ENCODE measurements around the gene PPP6R3.

The PPP6R3 gene

GRCh38 chr11:68498321-68498720 is 37.8 kb downstream of the PPP6R3 start:
- no peak for DNase-seq

GRCh38 chr11:68498903-68499883 is 38.6 kb downstream of the PPP6R3 start:
- no peak for DNase-seq

GRCh38 chr11:68500206-68500605 is 39.7 kb downstream of the PPP6R3 start:
- no peak for DNase-seq

- DNase-seq, result no peak
Measured at GRCh38 chr11:68501813-68502212, 41.3 kb downstream of the PPP6R3 start.

GRCh38 chr11:68503251-68503687 is 42.7 kb downstream of the PPP6R3 start:
- DNase-seq, result no peak

GRCh38 chr11:68503792-68504191 is 43.2 kb downstream of the PPP6R3 start:
- DNase-seq, result no peak

GRCh38 chr11:68504432-68505066 is 44.0 kb downstream of the PPP6R3 start:
- no peak for DNase-seq

- no peak for DNase-seq
Measured at GRCh38 chr11:68505596-68505995, 45.0 kb downstream of the PPP6R3 start.

- DNase-seq, result no peak
Measured at GRCh38 chr11:68506908-68507307, 46.4 kb downstream of the PPP6R3 start.

- DNase-seq, result no peak
Measured at GRCh38 chr11:68508425-68508824, 47.9 kb downstream of the PPP6R3 start.

GRCh38 chr11:68509066-68509465 is 48.5 kb downstream of the PPP6R3 start:
- DNase-seq, result no peak

- DNase-seq, result no peak
Measured at GRCh38 chr11:68513930-68514487, 53.5 kb downstream of the PPP6R3 start.

GRCh38 chr11:68517121-68517741 is 56.7 kb downstream of the PPP6R3 start:
- DNase-seq, result no peak

- no peak for DNase-seq
Measured at GRCh38 chr11:68518191-68518590, 57.6 kb downstream of the PPP6R3 start.

GRCh38 chr11:68521969-68522652 is 61.6 kb downstream of the PPP6R3 start:
- no peak for DNase-seq

- no peak for DNase-seq
Measured at GRCh38 chr11:68523033-68523432, 62.5 kb downstream of the PPP6R3 start.

GRCh38 chr11:68523743-68524142 is 63.2 kb downstream of the PPP6R3 start:
- DNase-seq, result no peak

GRCh38 chr11:68524213-68524612 is 63.7 kb downstream of the PPP6R3 start:
- no peak for DNase-seq

- DNase-seq, result no peak
Measured at GRCh38 chr11:68524681-68525080, 64.1 kb downstream of the PPP6R3 start.

- DNase-seq, result no peak
Measured at GRCh38 chr11:68525336-68525735, 64.8 kb downstream of the PPP6R3 start.

GRCh38 chr11:68525930-68526329 is 65.4 kb downstream of the PPP6R3 start:
- no peak for DNase-seq

- DNase-seq, result no peak
Measured at GRCh38 chr11:68527585-68527984, 67.0 kb downstream of the PPP6R3 start.

- DNase-seq, result no peak
Measured at GRCh38 chr11:68528630-68529029, 68.1 kb downstream of the PPP6R3 start.
